Measurements from ENCODE around the gene KRTAP5-6.

GRCh38 chr11:1667121-1667850 is 29.7 kb upstream of the KRTAP5-6 start:
- TF ChIP-seq CTCF (IDR thresholded peaks at IDR 0.05) (no peak), ZFX (IDR thresholded peaks at IDR 0.05; ENCODE audit: borderline replicate concordance) (no peak)

Measured in 22Rv1 (cell line).